Fibroblast of skin of right biceps (primary cell): ENCODE data around the gene SLC7A5.

Experiments used
- DNase-seq: peaks from one replicate; pipeline ENCODE4 v3.0.0-alpha.2; 2013

SLC7A5 gene

DNA sequence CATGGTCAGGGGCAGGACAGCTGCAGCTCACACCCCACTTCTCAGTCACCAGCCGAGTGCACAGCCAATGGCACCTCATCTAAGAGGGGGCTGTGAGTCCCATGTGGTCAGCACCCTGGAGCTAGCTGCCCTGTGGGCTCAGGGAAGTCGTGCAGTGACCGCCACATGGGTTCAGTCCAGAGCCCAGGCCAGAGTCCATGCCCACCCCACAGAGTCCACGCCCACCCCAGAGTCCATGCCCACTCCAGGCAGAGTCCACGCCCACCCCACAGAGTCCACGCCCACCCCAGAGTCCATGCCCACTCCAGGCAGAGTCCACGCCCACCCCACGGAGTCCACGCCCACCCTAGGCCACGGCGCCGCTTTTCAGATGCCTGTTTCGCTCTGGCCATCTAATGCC is 24.1 kb downstream of the SLC7A5 start:
- DNase-seq, result no peak

- DNase-seq, result no peak
Measured at GRCh38 chr16:87844809-87845208, 24.5 kb downstream of the SLC7A5 start.

DNA sequence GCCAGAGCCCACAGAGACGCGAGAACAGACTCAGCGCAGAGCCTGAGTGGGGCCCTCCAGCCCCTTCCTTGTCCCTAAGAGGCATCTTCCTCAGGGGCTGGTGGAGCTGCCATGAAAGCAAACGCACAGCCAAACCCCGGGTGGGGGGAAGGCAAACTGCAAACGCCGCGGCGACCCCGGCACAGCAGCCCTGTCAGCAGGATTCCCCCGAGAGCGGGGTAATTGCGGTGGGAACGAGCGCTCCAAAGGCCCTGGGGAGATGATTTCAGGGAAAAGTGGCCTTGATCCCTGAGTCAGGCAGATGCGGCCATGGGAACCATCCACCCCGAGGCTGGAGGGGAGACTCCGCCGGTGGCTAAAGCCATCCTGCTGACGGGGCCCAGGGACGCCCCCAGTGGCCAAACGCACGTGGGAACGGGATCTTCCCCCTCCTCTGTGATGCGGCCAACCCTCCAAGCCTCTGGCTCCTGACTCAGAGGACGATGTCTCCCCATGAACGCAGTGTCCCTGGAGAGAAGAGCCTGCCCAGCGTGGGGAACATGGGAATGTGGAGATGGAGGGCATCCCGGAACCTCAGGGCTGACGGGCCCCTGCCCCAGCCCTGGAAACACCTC is 25.1 kb downstream of the SLC7A5 start:
- DNase-seq, result peak; percentile 35

- no peak for DNase-seq
Measured at GRCh38 chr16:87843678-87844105, 25.6 kb downstream of the SLC7A5 start.

GRCh38 chr16:87842209-87842869 is 27.0 kb downstream of the SLC7A5 start:
- no peak for DNase-seq

GRCh38 chr16:87841340-87842208 is 27.7 kb downstream of the SLC7A5 start:
- DNase-seq, result no peak

DNA sequence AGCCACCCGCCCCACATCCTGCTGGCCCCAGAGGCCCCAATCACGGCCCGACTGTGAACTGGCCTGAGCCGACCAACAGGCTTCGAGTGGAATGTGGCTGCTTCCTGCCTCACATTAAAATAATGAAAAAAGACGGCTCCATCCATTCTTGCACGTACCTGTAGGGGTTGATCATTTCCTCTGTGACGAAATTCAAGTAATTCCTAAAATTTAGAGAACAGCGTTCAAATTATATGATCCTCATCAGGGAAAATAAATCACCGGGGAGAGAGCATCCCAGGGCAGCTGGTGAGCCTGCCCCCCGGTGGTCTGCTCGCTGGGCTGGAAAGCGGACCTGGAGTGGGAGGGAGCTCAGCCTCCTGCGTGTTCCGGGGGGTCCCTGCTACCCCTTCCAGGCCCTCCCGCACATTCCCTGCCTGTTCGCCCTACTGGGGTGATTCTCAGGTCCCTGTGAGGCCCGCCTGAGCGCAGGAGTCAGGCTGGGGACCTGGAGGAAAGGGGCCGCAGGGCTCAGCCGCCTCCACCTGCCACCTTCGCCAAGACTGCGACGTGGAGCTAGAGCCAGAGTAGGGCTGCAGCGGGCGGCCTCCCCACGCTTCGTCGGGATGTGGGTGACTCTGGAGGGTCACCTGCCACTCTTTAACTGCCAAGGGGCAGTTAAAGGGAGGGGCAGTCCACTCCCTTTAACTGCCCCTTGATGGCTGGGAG is 28.9 kb downstream of the SLC7A5 start:
- DNase-seq, result no peak

GRCh38 chr16:87839542-87840270 is 29.6 kb downstream of the SLC7A5 start:
- DNase-seq, result no peak

DNA sequence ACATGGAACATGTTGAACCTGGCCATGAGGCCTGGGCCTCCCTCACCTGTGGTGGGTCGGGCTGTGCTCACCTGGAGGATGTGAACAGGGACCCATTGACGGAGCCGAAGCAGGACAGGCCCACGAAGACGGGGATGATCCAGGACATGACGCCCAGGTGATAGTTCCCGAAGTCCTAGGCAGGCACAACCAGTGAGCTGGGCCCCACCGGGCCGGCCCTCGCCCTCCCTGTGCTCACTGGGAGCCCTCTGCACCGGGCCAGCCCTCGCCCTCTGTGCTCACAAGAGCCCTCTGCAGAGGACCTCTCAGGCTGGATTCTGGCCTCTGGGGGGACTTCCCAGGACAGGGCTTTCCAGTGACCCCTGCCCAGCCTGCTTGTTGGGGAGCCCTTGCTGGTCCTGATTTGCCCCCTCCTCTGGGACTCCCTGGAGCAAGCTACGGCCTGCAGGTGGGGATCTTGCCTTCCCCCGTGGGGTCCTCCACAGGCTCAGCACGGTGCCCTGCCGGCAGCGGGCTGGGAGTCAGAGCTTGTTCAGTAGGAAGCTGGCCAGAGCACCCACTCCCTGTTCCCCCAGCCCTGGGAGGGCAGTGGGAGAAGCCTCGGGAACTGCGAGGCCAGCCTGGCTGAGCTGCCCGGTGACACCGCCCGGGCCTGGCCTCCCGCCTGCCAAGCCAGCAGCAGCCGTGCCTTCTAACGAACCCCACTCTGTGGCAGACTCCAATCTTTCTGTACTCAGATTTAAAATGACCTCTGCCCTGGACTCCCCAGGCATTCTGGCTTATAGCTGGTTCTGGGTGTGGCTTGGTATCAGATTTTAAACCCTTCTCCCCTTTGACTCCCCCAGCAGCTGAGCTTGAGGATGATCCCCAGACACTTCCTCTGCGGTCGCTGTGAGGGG is 30.4 kb downstream of the SLC7A5 start:
- DNase-seq, result no peak

GRCh38 chr16:87837627-87838289 is 31.5 kb downstream of the SLC7A5 start:
- DNase-seq, result no peak

DNA sequence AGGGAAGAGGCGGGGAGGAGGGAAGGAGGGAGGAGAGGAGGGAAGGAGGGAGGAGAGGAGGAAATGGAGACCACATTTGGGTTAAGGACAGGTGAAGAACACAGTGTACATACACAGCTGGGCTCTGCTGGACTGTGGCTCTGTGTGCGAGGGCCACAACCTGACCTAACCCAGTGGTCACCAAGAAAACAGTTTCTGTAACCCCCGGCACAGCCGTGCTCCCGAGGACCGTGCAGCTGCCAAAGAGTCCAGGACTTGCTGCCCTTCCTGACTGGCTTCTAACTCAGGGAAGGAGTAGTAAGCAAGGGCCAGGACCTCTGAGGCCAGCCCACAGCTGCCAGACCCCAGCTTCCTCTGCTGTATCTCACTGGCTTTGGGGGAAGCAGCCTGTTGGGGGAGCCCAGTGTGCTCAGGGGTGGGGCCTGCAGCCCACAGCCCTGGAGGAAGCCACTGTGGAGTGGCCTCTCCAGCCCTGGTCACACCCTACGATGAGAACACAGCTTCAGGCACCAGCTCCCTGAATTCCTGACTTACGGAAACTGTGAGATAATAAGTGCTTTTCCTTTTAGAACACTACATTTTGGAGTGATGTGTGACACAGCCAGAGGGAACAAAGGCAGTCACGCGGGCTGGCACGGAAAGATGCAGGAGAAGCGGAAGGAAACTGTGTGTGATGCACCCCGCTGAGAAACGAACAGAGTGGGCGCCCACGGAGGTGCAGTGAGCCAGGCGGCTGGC is 32.3 kb downstream of the SLC7A5 start:
- DNase-seq, result no peak

- no peak for DNase-seq
Measured at GRCh38 chr16:87836346-87836843, 32.9 kb downstream of the SLC7A5 start.

DNA sequence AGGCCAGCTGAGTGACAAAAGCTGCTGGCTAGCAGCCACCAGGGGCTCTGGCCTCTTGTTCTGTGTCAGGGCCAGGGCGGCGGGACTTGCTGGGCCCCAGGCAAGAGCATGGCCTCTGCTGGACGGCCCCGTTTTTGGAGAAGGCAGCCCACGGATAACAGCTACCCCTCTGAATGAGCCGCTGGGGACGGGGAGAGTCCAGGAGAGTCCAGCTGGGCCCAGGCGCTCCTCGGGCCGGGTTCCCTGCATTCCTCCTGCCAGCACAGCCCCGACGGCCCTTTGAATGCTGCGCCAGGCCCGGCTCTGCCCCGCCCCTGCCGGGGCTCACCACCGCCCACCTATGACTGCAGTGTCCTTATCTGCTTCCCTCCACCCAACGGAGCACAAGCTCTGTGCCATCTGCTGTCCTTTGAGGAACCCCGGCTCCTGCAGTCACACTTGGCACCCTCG is 33.4 kb downstream of the SLC7A5 start:
- DNase-seq, result no peak

DNA sequence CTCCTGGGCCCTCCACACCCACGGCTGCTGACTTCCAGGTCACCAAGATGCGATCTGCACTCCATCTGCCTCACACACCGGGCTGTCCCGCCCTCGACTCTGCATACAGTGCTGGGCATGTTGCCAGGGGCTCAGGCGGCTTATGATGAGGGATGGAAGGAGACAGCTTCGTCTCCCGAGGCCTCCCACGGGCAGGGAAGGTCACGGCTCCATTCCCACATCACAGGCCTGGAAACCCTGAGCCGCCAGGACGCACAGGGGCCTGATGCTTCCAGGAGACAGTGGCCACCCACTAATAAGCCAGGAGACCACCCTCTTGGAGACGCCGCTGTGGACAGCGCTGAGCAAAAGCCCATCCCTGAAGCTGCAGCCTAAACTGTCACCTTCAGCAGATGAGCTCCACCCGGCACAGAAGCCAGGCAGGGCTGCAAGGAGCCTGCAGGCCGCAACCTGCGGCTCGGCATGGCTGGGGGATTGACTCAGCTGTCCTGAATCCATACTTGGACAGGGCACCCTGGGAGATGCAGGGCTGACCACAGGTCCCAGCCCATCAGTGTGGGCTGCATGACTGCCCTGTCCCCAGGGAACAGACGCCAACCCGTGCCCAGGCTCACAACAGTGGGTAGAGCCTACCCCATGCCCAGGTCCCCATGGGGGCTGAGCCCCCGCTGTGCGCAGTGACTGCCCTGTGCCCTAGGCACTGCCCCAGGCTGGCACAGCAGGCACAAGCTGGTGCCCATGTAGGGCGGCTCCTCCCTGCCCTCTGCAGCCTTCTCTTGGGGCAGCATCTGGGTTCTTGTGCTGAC is 34.4 kb downstream of the SLC7A5 start:
- peak; percentile 51 for DNase-seq

DNA sequence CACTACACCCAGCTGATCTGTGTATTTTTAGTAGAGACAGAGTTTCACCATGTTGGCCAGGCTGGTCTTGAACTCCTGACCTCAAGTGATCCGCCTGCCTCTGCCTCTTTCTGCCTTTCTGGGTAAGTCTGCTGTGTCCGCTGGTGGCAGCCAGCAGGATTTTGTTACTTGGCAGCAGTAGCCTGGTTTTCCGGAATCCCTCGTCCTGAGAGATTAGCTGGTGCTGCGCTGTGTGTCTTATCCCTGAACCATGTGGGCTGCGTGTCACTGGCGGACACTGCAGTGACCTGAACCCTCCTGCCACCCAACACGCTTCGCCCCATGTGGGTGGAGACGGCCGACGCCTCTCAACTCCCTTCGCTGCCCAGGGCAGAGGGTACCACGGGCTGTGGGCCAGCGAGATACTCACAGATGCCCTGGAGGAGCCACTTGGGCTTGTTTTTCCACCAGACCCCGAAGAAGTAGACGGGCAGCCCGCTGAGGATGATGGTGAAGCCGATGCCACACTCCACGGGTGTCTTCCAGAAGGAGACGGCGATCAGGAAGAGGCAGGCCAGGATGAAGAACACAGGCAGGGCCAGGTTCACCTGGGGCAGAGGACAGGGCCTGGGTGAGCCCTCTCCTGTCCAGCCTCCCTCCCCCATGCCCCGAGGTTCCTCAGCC is 35.2 kb downstream of the SLC7A5 start:
- DNase-seq, result no peak

DNA sequence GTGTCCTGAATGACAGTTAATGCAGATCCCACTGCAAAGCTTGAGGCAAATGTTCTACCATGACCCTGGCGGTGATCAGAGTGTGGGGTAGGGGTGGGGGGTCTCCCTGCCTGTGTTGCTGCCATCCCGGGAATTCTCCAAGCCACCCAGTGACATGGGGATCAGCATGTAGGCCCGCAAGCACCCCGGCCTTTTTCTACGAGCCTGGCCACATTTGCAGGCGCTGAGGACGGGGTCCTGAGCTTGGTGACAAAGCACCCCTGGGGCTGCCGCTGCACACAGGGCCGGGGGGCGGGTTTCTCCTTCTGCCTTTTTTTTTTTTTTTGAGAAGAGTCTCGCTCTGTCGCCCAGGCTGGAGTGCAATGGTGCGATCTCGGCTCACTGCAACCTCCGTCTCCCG is 35.8 kb downstream of the SLC7A5 start:
- no peak for DNase-seq

GRCh38 chr16:87832741-87833502 is 36.4 kb downstream of the SLC7A5 start:
- no peak for DNase-seq

- no peak for DNase-seq
Measured at GRCh38 chr16:87832137-87832527, 37.2 kb downstream of the SLC7A5 start.
